Measurements from ENCODE around the gene TMEM79. TPM values are rescaled to one million over a fixed set of nuclear protein-coding genes. Genes with fewer than 3 reads are reported as not detected.
A peak's percentile ranks its signal among the peaks of the same experiment; 100 is the strongest.

Gene TMEM79, protein sequence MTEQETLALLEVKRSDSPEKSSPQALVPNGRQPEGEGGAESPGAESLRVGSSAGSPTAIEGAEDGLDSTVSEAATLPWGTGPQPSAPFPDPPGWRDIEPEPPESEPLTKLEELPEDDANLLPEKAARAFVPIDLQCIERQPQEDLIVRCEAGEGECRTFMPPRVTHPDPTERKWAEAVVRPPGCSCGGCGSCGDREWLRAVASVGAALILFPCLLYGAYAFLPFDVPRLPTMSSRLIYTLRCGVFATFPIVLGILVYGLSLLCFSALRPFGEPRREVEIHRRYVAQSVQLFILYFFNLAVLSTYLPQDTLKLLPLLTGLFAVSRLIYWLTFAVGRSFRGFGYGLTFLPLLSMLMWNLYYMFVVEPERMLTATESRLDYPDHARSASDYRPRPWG
- 1 to 10 TPM; 1.6 to 2.6 TPM for total RNA-seq
- 1 to 10 TPM; 4.9 to 6.8 TPM for polyA plus RNA-seq (ENCODE audit: insufficient read length in 2 of 2)
- long read RNA-seq, donor 1 = 0 reads
- long read RNA-seq, donor 2 = 0 reads
- long read RNA-seq, donor 3 = 0 reads
- long read RNA-seq, donor 4, partial matches to known transcripts = 42 of 49 reads
- long read RNA-seq, donor 4, other reads (novel, unspliced or antisense) = 7 of 49 reads

DNA sequence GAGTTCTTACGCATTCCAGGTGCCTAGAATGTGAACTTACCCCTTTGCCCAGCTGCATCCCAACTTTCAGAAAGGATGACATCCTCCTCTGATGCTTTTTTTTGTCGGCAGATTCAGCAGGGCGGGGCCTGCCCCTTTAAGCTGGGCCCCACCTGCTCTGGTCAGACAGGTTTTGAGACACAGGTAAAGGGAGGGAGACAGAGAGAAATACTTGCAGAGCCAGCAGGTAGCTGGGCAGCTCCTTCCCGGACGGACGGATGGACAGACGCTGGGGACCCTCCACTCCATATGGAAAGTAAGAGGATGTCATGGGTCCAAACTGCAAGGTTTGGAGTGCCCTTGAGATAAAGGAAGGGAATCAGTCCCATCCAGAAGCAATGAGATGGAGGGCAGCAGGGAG lies at the start of gene TMEM79:
Gene TMEM79, plus strand, starts transcription at position 214 of the 400 bp plus-strand sequence. CDS start 902 bp downstream, outside the sequence.
- no peak for DNase-seq (ENCODE audit: low read depth in 4 of 6, low spot score in 6 of 6)
- WGBS (ENCODE audit: insufficient coverage) = 86% methylated on average over 7 of the region's 7 CpGs
- Histone ChIP-seq H3K27ac (ENCODE audit: low read depth, low read length) (peak within 1 kb of the TSS; percentile 85), H3K4me3 (ENCODE audit: low read depth, low read length) (peak within 1 kb of the TSS; percentile 90), H3K36me3 (ENCODE audit: control insufficient read depth, insufficient read depth, low read length) (peaks cover 14% of the 10 kb centered on the region), H3K27me3 (ENCODE audit: control insufficient read depth, insufficient read depth, low read length) (no peaks in the 10 kb centered on the region), H3K9me3 (ENCODE audit: control insufficient read depth, insufficient read depth, low read length) (no peaks in the 10 kb centered on the region), H3K4me1 (ENCODE audit: control insufficient read depth, insufficient read depth, low read length) (peaks cover 14% of the 10 kb centered on the region)

GRCh38 chr1:156236164-156236563 lies 48.0 kb upstream of the TMEM79 start:
- Histone ChIP-seq H3K4me3 (ENCODE audit: low read depth, low read length) (no peak overlapping the region), H3K4me1 (ENCODE audit: control insufficient read depth, insufficient read depth, low read length) (no peaks in the 10 kb centered on the region), H3K9me3 (ENCODE audit: control insufficient read depth, insufficient read depth, low read length) (no peaks in the 10 kb centered on the region), H3K27ac (ENCODE audit: low read depth, low read length) (no peak overlapping the region), H3K36me3 (ENCODE audit: control insufficient read depth, insufficient read depth, low read length) (peaks cover 73% of the 10 kb centered on the region), H3K27me3 (ENCODE audit: control insufficient read depth, insufficient read depth, low read length) (no peaks in the 10 kb centered on the region)
- no peak for DNase-seq (ENCODE audit: low read depth in 4 of 6, low spot score in 6 of 6)
- 95% methylated on average over 9 of the region's 12 CpGs for WGBS (ENCODE audit: insufficient coverage)

GRCh38 chr1:156238248-156238647 lies 45.9 kb upstream of the TMEM79 start:
- DNase-seq (ENCODE audit: low read depth in 4 of 6, low spot score in 6 of 6) = no peak
- Histone ChIP-seq H3K27ac (ENCODE audit: low read depth, low read length) (no peak overlapping the region), H3K4me3 (ENCODE audit: low read depth, low read length) (no peak overlapping the region), H3K9me3 (ENCODE audit: control insufficient read depth, insufficient read depth, low read length) (no peaks in the 10 kb centered on the region), H3K4me1 (ENCODE audit: control insufficient read depth, insufficient read depth, low read length) (no peaks in the 10 kb centered on the region), H3K27me3 (ENCODE audit: control insufficient read depth, insufficient read depth, low read length) (no peaks in the 10 kb centered on the region), H3K36me3 (ENCODE audit: control insufficient read depth, insufficient read depth, low read length) (peaks cover 84% of the 10 kb centered on the region)
- 100% methylated on average over 2 of the region's 5 CpGs for WGBS (ENCODE audit: insufficient coverage)

DNA sequence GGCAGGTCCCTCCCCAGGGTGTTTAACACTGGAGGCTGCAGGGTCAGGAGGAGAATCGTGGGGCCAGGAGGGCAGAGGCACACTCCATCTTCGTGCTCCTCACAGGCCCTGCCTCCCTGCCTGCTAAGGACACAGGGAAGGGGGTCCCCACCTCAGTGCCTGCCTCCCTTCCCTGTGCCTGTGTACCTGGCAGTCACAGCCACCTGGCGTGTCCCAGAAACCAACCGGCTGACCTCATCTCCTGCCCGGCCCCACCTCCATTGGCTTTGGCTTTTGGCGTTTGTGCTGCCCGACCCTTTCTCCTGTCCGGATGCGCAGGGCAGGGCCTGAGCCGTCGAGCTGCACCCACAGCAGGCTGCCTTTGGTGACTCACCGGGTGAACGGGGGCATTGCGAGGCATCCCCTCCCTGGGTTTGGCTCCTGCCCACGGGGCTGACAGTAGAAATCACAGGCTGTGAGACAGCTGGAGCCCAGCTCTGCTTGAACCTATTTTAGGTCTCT lies 42.8 kb upstream of the TMEM79 start:
- H3K27ac ChIP-seq (ENCODE audit: low read depth, low read length) = no peak overlapping the region
- H3K9me3 ChIP-seq (ENCODE audit: control insufficient read depth, insufficient read depth, low read length) = no peaks in the 10 kb centered on the region
- H3K4me1 ChIP-seq (ENCODE audit: control insufficient read depth, insufficient read depth, low read length) = peaks cover 28% of the 10 kb centered on the region
- H3K4me3 ChIP-seq (ENCODE audit: low read depth, low read length) = no peak overlapping the region
- DNase-seq (ENCODE audit: low read depth in 4 of 6, low spot score in 6 of 6) = no peak
- peaks cover 82% of the 10 kb centered on the region for H3K36me3 ChIP-seq (ENCODE audit: control insufficient read depth, insufficient read depth, low read length)
- WGBS (ENCODE audit: insufficient coverage) = 76% methylated on average over 15 of the region's 15 CpGs
- H3K27me3 ChIP-seq (ENCODE audit: control insufficient read depth, insufficient read depth, low read length) = peaks cover 6% of the 10 kb centered on the region

DNA sequence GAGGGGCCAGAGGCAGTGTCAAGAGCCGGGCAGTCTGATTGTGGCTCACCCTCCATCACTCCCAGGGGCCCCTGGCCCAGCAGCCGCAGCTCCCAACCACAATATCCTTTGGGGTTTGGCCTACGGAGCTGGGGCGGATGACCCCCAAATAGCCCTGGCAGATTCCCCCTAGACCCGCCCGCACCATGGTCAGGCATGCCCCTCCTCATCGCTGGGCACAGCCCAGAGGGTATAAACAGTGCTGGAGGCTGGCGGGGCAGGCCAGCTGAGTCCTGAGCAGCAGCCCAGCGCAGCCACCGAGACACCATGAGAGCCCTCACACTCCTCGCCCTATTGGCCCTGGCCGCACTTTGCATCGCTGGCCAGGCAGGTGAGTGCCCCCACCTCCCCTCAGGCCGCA lies 42.2 kb upstream of the TMEM79 start, which contains the start of gene BGLAP:
Gene BGLAP, plus strand, starts transcription at position 259 of the 400 bp plus-strand sequence. Its CDS starts 48 bp downstream, at position 307.
- H3K27ac ChIP-seq (ENCODE audit: low read depth, low read length) = no peak within 1 kb of the TSS

GRCh38 chr1:156242738-156243137 lies 41.4 kb upstream of the TMEM79 start:
- Histone ChIP-seq H3K27ac (ENCODE audit: low read depth, low read length) (no peak overlapping the region), H3K27me3 (ENCODE audit: control insufficient read depth, insufficient read depth, low read length) (peaks cover 6% of the 10 kb centered on the region), H3K4me1 (ENCODE audit: control insufficient read depth, insufficient read depth, low read length) (peaks cover 41% of the 10 kb centered on the region), H3K9me3 (ENCODE audit: control insufficient read depth, insufficient read depth, low read length) (no peaks in the 10 kb centered on the region), H3K36me3 (ENCODE audit: control insufficient read depth, insufficient read depth, low read length) (peaks cover 82% of the 10 kb centered on the region), H3K4me3 (ENCODE audit: low read depth, low read length) (no peak overlapping the region)
- no peak for DNase-seq (ENCODE audit: low read depth in 4 of 6, low spot score in 6 of 6)
- WGBS (ENCODE audit: insufficient coverage) = 77% methylated on average over 7 of the region's 10 CpGs

More for the DNA sequence above, 42.2 kb upstream of the TMEM79 start, which contains the start of gene BGLAP:
- Histone ChIP-seq H3K27me3 (ENCODE audit: control insufficient read depth, insufficient read depth, low read length) (peaks cover 6% of the 10 kb centered on the region), H3K9me3 (ENCODE audit: control insufficient read depth, insufficient read depth, low read length) (no peaks in the 10 kb centered on the region), H3K4me3 (ENCODE audit: low read depth, low read length) (no peak within 1 kb of the TSS), H3K36me3 (ENCODE audit: control insufficient read depth, insufficient read depth, low read length) (peaks cover 82% of the 10 kb centered on the region), H3K4me1 (ENCODE audit: control insufficient read depth, insufficient read depth, low read length) (peaks cover 33% of the 10 kb centered on the region)
- 78% methylated on average over 13 of the region's 14 CpGs for WGBS (ENCODE audit: insufficient coverage)
- no peak for DNase-seq (ENCODE audit: low read depth in 4 of 6, low spot score in 6 of 6)

DNA sequence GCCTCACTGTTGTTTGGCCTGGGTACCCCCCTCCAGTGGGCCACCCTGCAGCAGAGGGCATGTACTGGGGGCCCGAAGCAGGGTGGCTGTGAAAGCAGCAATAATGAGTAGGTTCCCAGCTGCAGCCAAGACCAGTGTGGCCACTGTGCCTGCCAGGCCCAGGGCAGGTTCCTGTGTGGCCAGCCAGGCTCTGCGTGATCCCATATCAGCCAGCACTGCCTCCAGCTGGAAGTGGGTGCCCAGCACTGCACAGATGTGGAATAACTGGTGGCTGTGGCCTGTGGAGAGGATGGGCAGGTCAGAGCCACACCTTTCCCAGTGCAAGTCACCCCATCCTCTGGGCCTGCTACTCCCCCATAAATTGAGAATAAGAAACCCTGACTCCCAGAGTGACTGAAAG lies 40.0 kb upstream of the TMEM79 start:
- peaks cover 6% of the 10 kb centered on the region for H3K27me3 ChIP-seq (ENCODE audit: control insufficient read depth, insufficient read depth, low read length)
- peaks cover 80% of the 10 kb centered on the region for H3K36me3 ChIP-seq (ENCODE audit: control insufficient read depth, insufficient read depth, low read length)
- DNase-seq (ENCODE audit: low read depth in 4 of 6, low spot score in 6 of 6) = no peak
- H3K4me3 ChIP-seq (ENCODE audit: low read depth, low read length) = no peak overlapping the region
- peaks cover 55% of the 10 kb centered on the region for H3K4me1 ChIP-seq (ENCODE audit: control insufficient read depth, insufficient read depth, low read length)
- 80% methylated on average over 1 of the region's 2 CpGs for WGBS (ENCODE audit: insufficient coverage)
- H3K9me3 ChIP-seq (ENCODE audit: control insufficient read depth, insufficient read depth, low read length) = no peaks in the 10 kb centered on the region
- H3K27ac ChIP-seq (ENCODE audit: low read depth, low read length) = no peak overlapping the region

DNA sequence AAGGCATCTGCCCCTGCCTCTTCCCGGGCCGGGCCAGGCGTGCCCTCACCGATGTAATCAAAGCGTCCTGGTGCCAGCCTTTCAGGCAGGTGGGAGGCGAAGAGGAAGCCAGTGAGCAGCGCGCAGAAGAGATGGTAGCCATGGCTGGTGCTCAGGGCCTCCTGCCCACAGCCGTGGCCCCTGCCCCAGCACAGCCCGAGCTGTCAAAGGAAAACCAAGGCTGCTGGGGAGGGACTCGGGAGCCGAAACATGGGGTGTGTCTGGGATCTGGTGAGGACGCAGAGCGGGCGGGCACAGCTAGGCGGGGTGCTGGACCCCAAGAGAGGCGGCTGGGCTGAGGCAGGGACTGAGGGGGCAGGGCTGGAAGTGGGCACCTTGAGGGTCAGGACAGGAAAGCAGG lies 39.4 kb upstream of the TMEM79 start:
- no peak overlapping the region for H3K27ac ChIP-seq (ENCODE audit: low read depth, low read length)
- DNase-seq (ENCODE audit: low read depth in 4 of 6, low spot score in 6 of 6) = no peak
- peaks cover 80% of the 10 kb centered on the region for H3K36me3 ChIP-seq (ENCODE audit: control insufficient read depth, insufficient read depth, low read length)
- H3K4me3 ChIP-seq (ENCODE audit: low read depth, low read length) = no peak overlapping the region
- peaks cover 61% of the 10 kb centered on the region for H3K4me1 ChIP-seq (ENCODE audit: control insufficient read depth, insufficient read depth, low read length)
- no peaks in the 10 kb centered on the region for H3K9me3 ChIP-seq (ENCODE audit: control insufficient read depth, insufficient read depth, low read length)
- peaks cover 6% of the 10 kb centered on the region for H3K27me3 ChIP-seq (ENCODE audit: control insufficient read depth, insufficient read depth, low read length)
- WGBS (ENCODE audit: insufficient coverage) = 94% methylated on average over 17 of the region's 17 CpGs

- peak in 2 of 6 donors; percentile 55 to 69 for DNase-seq (ENCODE audit: low read depth in 4 of 6, low spot score in 6 of 6)
- Histone ChIP-seq H3K9me3 (ENCODE audit: control insufficient read depth, insufficient read depth, low read length) (no peaks in the 10 kb centered on the region), H3K4me3 (ENCODE audit: low read depth, low read length) (peak overlapping the region; percentile 24), H3K27me3 (ENCODE audit: control insufficient read depth, insufficient read depth, low read length) (peaks cover 6% of the 10 kb centered on the region), H3K36me3 (ENCODE audit: control insufficient read depth, insufficient read depth, low read length) (peaks cover 83% of the 10 kb centered on the region), H3K4me1 (ENCODE audit: control insufficient read depth, insufficient read depth, low read length) (peaks cover 71% of the 10 kb centered on the region), H3K27ac (ENCODE audit: low read depth, low read length) (no peak overlapping the region)
- WGBS (ENCODE audit: insufficient coverage) = 7% methylated on average over 67 of the region's 69 CpGs
These were observed 38.5 kb upstream of the TMEM79 start for GRCh38 chr1:156245451-156246232.
